Stimulated activated naive CD8-positive, alpha-beta T cell treated with anti-CD3 and anti-CD28 coated beads, Interleukin-15, amount 100 ng/mL, for 72 hours (primary cell): ENCODE results near the gene CRISPLD2.

Experiments used
- ATAC-seq: fragments of 150-1000 bp; cut with Tn5 transposase; 2 replicates; pipeline ENCODE4 v1.10.0; 2021; ENCODE audit warnings: mild to moderate bottlenecking, moderate library complexity
- DNase-seq, 2 donors: peaks; one replicate each; pipeline ENCODE4 v3.0.0; 2021 to 2022
- H3K27ac Mint-ChIP-seq, 2 donors: one replicate each; pipeline ENCODE4 v1.8.0; 2022; ENCODE audit warnings: mild to moderate bottlenecking in 2 of 2, mixed read lengths in 2 of 2, moderate library complexity in 2 of 2
- H3K27me3 Mint-ChIP-seq: one replicate; pipeline ENCODE4 v1.8.0; 2022; ENCODE audit warnings: mixed read lengths
- H3K4me1 Mint-ChIP-seq: one replicate; pipeline ENCODE4 v1.8.0; 2022; ENCODE audit warnings: mild to moderate bottlenecking, mixed read lengths
- H3K4me3 Mint-ChIP-seq, 2 donors: one replicate each; pipeline ENCODE4 v1.8.0; 2022; ENCODE audit warnings: mild to moderate bottlenecking in 2 of 2, mixed read lengths in 2 of 2, moderate library complexity in 1 of 2
- H3K9me3 Mint-ChIP-seq, 2 donors: one replicate each; pipeline ENCODE4 v1.8.0; 2022; ENCODE audit warnings: mixed read lengths in 2 of 2

Gene CRISPLD2

DNA sequence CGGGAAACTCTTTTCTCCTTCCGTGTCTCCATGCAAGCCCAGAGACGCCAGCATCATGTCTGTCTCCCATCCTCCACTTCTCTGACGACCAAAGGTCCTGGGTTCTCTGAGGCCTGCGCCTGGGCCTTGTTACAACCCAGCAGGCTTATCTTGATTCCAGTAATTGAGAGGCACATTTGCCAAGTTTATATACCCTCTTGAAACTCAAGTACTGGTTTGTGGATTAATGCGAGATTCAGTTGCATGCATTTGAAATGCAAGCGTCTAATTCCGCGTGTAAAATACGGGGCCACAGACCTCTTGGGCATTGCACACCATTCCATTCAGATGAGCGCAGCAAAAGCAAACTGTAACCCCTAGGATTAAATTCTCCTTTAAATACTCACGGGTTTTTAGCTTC is 28.7 kb upstream of the CRISPLD2 start:
- no peak for DNase-seq
- no peaks in the 10 kb centered on the region for H3K27me3 Mint-ChIP-seq
- no peak overlapping the region for H3K27ac Mint-ChIP-seq
- no peaks in the 10 kb centered on the region for H3K9me3 Mint-ChIP-seq
- H3K4me1 Mint-ChIP-seq = no peaks in the 10 kb centered on the region
- no peak overlapping the region for H3K4me3 Mint-ChIP-seq
- ATAC-seq = no peak

- Mint-ChIP-seq H3K4me3 (no peak overlapping the region), H3K9me3 (no peaks in the 10 kb centered on the region), H3K27me3 (no peaks in the 10 kb centered on the region), H3K27ac (no peak overlapping the region), H3K4me1 (no peaks in the 10 kb centered on the region)
- ATAC-seq = no peak
- no peak for DNase-seq
These were observed 28.3 kb upstream of the CRISPLD2 start for GRCh38 chr16:84791501-84791900.

GRCh38 chr16:84794186-84794585 is 25.6 kb upstream of the CRISPLD2 start:
- Mint-ChIP-seq H3K4me3 (no peak overlapping the region), H3K9me3 (no peaks in the 10 kb centered on the region), H3K4me1 (no peaks in the 10 kb centered on the region), H3K27me3 (no peaks in the 10 kb centered on the region), H3K27ac (no peak overlapping the region)
- ATAC-seq = no peak
- no peak for DNase-seq

- H3K4me1 Mint-ChIP-seq = no peaks in the 10 kb centered on the region
- no peak overlapping the region for H3K4me3 Mint-ChIP-seq
- no peaks in the 10 kb centered on the region for H3K27me3 Mint-ChIP-seq
- no peak overlapping the region for H3K27ac Mint-ChIP-seq
- H3K9me3 Mint-ChIP-seq = no peaks in the 10 kb centered on the region
- no peak for DNase-seq
- no peak for ATAC-seq
These were observed 25.2 kb upstream of the CRISPLD2 start for GRCh38 chr16:84794626-84795025.

DNA sequence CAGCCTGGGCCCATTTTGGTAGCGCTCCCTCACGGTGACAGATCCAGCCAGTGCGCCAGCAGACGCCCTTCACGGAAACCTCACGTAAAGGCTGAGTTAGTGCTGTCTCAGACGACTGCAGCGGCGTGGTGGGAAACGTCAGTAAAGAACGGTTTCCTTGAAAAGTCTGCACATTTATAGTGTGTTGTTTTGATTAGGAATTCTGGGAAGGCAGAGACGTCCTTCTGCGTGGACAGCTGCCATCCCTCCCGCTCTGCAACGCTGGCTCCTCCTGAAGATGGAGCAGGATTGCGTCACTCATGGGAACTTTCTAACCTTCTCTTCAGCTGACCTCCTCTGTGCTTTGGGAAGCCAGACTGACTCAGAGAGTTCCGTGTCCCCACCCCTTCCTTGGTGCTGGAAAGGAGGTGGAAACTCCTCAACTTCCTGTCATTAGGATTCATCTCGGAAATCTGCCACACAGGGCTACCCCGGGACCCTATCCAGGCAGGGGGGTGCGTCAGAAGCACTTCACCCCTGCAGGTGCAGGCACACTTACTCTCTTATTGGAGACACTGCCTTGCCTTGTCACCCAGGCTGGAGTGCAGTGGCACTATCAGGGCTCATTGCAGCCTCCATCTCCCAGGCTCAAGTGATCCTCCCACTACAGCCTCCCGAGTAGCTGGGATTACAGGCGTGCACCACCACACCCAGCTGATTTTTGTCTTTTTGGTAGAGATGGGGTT is 24.3 kb upstream of the CRISPLD2 start:
- Mint-ChIP-seq H3K27ac (peak overlapping the region in 1 of 2 donors; percentile 19), H3K4me3 (no peak overlapping the region)

GRCh38 chr16:84800158-84800978 is 19.4 kb upstream of the CRISPLD2 start:
- H3K4me3 Mint-ChIP-seq = no peak overlapping the region
- DNase-seq (no peak), ATAC-seq (no peak)
- peaks cover 3% of the 10 kb centered on the region for H3K27me3 Mint-ChIP-seq
- no peak overlapping the region for H3K27ac Mint-ChIP-seq
- peaks cover 0 to 8% of the 10 kb centered on the region in 2 donors for H3K9me3 Mint-ChIP-seq
- H3K4me1 Mint-ChIP-seq = no peaks in the 10 kb centered on the region

More for the DNA sequence above, 24.3 kb upstream of the CRISPLD2 start:
- DNase-seq (no peak), ATAC-seq (no peak)
- no peaks in the 10 kb centered on the region for H3K27me3 Mint-ChIP-seq
- H3K9me3 Mint-ChIP-seq = no peaks in the 10 kb centered on the region
- H3K4me1 Mint-ChIP-seq = no peaks in the 10 kb centered on the region

DNA sequence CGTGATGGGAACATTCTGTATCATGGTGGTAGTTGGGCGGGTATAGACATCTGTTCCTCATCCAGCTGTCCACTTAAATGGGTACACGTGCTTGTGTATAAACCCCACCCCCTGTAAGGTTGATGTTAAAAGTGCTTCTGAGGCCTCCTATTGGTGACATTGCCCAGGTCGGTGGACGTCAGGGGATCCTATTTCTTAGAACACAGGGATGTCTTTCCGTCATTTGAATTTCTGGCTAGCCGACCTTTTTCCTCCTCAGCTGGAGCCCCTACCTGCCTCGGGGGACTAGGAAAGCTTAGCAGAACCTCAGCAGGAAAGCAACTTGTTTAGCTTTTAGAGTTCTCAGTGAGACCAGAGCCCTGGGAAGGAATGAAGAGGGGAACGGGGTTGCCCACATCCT is 16.6 kb upstream of the CRISPLD2 start:
- ATAC-seq (no peak), DNase-seq (no peak)
- Mint-ChIP-seq H3K9me3 (peaks cover 0 to 8% of the 10 kb centered on the region in 2 donors), H3K4me3 (no peak overlapping the region), H3K27ac (no peak overlapping the region), H3K4me1 (peaks cover 7% of the 10 kb centered on the region), H3K27me3 (peaks cover 8% of the 10 kb centered on the region)

- H3K27ac Mint-ChIP-seq = no peak overlapping the region
- H3K27me3 Mint-ChIP-seq = peaks cover 8% of the 10 kb centered on the region
- ATAC-seq (no peak), DNase-seq (no peak)
- H3K9me3 Mint-ChIP-seq = peaks cover 0 to 8% of the 10 kb centered on the region in 2 donors
- H3K4me3 Mint-ChIP-seq = no peak overlapping the region
- H3K4me1 Mint-ChIP-seq = peaks cover 7% of the 10 kb centered on the region
These were observed 15.5 kb upstream of the CRISPLD2 start for GRCh38 chr16:84804326-84804725.

DNA sequence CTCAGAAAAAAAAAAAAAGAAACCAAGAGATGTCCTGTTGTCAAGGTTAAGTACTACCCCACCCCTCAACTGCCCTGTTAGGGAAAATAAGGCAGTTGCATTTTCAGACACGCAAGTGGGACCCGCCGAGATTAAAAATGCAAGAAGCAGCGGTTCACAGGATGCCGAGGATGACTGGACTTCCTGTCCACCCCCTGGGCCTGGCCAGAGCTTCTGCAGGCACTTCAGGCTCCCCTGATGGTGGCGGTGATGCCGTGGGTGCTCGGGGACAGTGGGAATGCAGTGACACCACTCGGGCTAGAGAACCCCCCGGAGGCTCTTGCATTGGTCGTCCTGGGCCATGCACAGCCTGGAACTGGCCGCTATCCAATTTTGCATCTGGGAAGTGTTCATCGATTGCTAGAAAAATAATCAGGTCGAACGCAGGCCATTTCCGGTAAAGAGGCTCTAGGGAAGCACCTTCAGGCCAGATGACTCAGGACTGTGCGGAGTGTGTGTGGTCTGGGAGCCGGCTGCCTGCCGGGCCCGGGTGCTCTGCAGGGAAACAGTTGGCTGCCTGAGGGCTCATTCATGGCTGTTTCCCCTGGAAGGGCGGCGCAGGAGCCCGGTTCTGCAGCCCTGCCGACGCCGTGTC is 13.4 kb upstream of the CRISPLD2 start:
- Mint-ChIP-seq H3K27ac (no peak overlapping the region), H3K4me1 (peaks cover 22% of the 10 kb centered on the region), H3K27me3 (peaks cover 8% of the 10 kb centered on the region), H3K4me3 (peak overlapping the region in 1 of 2 donors; percentile 18), H3K9me3 (no peaks in the 10 kb centered on the region)
- DNase-seq = peak in 1 of 2 donors; percentile 29
- peak; percentile 64 for ATAC-seq

- H3K4me1 Mint-ChIP-seq = peaks cover 22% of the 10 kb centered on the region
- H3K4me3 Mint-ChIP-seq = no peak overlapping the region
- no peak for ATAC-seq
- peaks cover 8% of the 10 kb centered on the region for H3K27me3 Mint-ChIP-seq
- H3K27ac Mint-ChIP-seq = no peak overlapping the region
- no peak for DNase-seq
- no peaks in the 10 kb centered on the region for H3K9me3 Mint-ChIP-seq
These were observed 12.9 kb upstream of the CRISPLD2 start for GRCh38 chr16:84806890-84807258.

DNA sequence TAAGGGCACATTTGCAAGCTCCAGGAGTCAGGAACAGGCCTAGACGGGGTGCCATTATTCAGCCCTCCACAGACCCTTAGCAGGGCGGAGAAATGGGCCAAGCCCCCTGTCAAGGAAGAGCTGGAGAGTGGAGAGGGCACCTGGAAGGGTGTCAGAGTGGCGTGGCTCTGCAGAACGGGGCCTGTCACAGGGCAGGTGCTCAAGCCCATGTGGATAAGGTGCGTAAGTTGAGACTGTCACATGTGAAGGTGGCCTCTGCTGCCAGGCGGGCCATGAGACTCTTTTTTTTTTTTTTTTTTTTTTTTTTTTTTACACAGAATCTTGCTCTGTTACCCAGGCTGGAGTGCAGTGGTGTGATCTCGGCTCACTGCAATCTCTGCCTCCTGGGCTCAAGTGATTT is 12.0 kb upstream of the CRISPLD2 start:
- Mint-ChIP-seq H3K27me3 (peaks cover 10% of the 10 kb centered on the region), H3K27ac (no peak overlapping the region), H3K4me1 (peaks cover 27% of the 10 kb centered on the region), H3K9me3 (no peaks in the 10 kb centered on the region), H3K4me3 (no peak overlapping the region)
- DNase-seq (no peak), ATAC-seq (no peak)

- H3K9me3 Mint-ChIP-seq = no peaks in the 10 kb centered on the region
- H3K27me3 Mint-ChIP-seq = peaks cover 18% of the 10 kb centered on the region
- H3K4me3 Mint-ChIP-seq = no peak overlapping the region
- no peak overlapping the region for H3K27ac Mint-ChIP-seq
- ATAC-seq (no peak), DNase-seq (no peak)
- H3K4me1 Mint-ChIP-seq = peaks cover 32% of the 10 kb centered on the region
These were observed 11.0 kb upstream of the CRISPLD2 start for GRCh38 chr16:84808826-84809225.

DNA sequence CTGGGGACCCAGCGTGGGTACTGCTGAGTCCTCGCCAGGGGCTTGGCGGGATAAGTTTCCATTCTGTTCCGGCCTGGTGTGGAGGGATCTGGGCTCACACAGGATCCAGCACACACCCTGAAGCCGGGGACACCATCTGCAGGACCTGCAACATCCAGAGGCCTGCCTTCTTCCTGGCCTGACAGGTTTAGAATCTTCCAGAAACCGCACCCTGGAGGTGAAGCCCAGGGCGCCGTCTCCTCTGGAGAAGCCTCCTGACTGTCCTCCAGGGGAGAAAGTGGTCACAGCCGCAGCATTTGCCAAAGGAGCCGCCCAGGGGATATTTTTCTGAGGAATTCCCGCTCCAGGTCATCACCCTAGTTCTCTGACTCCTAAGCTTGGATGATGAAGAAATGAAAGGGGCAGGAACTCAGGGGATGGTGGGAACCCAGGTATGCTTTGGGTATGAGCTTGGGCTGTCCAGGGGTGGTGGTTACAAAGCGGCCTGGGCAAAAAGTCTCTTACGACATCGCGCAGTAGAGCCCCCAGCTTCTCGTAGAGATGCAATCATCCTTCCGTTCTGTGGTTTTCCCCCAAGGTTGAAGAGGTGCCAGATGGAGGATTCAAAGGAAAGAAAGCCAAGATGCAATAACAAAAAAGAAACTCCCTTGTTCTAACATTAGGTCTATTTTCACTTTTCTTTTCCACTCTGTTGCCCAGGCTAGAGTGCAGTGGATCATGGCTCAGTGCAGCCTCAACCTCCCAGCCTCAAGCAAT is 9.1 kb upstream of the CRISPLD2 start:
- peak overlapping the region in 1 of 2 donors; percentile 31 for H3K27ac Mint-ChIP-seq
- H3K9me3 Mint-ChIP-seq = no peaks in the 10 kb centered on the region
- ATAC-seq (peak; percentile 82), DNase-seq (peak in 1 of 2 donors; percentile 45)
- H3K4me1 Mint-ChIP-seq = peaks cover 32% of the 10 kb centered on the region
- peaks cover 13% of the 10 kb centered on the region for H3K27me3 Mint-ChIP-seq
- peak overlapping the region; percentile 27 to 65 for H3K4me3 Mint-ChIP-seq

GRCh38 chr16:84811529-84811928 is 8.3 kb upstream of the CRISPLD2 start:
- Mint-ChIP-seq H3K4me1 (peaks cover 25% of the 10 kb centered on the region), H3K27me3 (peaks cover 11% of the 10 kb centered on the region), H3K4me3 (peak overlapping the region in 1 of 2 donors; percentile 65), H3K27ac (peak overlapping the region in 1 of 2 donors; percentile 12), H3K9me3 (no peaks in the 10 kb centered on the region)
- ATAC-seq (no peak), DNase-seq (no peak)

DNA sequence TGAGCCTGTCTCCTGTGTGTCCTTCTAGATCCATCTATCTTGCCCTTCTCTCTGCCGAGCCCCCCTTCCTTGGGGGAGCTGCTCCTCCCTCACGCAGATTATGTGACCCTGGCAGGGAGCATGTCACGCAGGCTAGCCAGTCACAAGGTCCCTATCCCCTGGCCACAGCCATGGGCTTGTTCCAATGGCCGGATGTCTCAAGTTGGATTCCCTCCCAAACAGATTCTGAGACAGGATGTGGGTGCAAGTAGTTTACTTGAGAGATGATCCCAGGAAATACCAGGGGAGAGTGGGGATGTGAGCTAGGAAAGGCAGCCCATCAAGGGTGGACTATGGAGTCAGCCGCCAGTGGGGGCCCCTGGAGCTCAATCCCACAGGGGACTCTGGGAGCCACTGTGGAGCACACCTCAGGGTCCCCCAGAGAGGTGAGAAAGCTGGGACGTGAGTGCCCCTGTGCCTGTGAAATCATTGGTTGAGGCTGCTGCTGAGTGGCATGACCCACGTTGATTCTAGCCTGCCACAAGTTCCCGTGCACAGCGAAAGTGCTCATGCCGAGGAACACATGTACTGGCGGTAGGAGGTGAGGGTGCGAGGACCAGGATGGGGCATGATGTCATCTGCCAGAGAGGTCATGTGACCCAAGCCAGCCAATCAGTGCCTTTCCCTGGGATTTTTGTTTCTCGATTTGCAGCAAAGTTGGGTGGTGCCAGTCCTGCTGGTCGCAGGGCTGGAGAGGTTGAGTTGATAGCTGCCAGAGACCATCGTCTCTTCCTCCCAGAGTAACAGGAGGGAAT is 6.4 kb upstream of the CRISPLD2 start:
- Mint-ChIP-seq H3K4me3 (peak overlapping the region in 1 of 2 donors; percentile 40), H3K27ac (no peak overlapping the region)

More for the DNA sequence above, 6.4 kb upstream of the CRISPLD2 start:
- Mint-ChIP-seq H3K9me3 (no peaks in the 10 kb centered on the region), H3K27me3 (peaks cover 19% of the 10 kb centered on the region), H3K4me1 (peaks cover 25% of the 10 kb centered on the region)
- no peak for DNase-seq
- no peak for ATAC-seq
